GOT3 (cell line): ENCODE measurements around the gene THNSL1.

Experiments
- DNase-seq: peaks from one replicate; lab custom pipeline; 2025; ENCODE audit warnings: mixed read lengths; lab: John Stamatoyannopoulos, UW

Gene THNSL1

GRCh38 chr10:25061125-25061524 is 44.7 kb downstream of the THNSL1 start:
- DNase-seq: no peak

- DNase-seq: no peak
Measured at GRCh38 chr10:25061711-25062449, 45.5 kb downstream of the THNSL1 start.

DNA sequence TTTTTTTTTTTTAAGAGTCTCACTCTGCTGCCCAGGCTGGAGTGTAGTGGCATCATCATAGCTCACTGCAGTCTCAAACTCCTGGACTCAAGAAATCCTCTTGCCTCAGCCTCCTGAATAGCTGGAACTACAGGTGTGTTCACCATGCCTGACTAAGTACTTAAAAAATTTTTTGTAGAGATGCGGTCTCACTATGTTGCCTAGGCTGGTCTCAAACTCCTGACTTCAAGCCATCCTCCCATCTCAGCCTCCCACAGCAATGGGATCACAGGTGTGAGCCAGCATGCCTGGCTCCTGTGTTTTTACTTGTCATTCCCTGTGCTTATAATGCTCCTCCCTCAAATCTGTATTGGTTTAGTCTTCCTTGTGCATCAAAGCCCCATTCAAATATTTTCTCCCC is 46.7 kb downstream of the THNSL1 start:
- no peak for DNase-seq

- DNase-seq: no peak
Measured at GRCh38 chr10:25063644-25064043, 47.2 kb downstream of the THNSL1 start.

GRCh38 chr10:25064401-25064800 is 48.0 kb downstream of the THNSL1 start:
- DNase-seq: no peak

DNA sequence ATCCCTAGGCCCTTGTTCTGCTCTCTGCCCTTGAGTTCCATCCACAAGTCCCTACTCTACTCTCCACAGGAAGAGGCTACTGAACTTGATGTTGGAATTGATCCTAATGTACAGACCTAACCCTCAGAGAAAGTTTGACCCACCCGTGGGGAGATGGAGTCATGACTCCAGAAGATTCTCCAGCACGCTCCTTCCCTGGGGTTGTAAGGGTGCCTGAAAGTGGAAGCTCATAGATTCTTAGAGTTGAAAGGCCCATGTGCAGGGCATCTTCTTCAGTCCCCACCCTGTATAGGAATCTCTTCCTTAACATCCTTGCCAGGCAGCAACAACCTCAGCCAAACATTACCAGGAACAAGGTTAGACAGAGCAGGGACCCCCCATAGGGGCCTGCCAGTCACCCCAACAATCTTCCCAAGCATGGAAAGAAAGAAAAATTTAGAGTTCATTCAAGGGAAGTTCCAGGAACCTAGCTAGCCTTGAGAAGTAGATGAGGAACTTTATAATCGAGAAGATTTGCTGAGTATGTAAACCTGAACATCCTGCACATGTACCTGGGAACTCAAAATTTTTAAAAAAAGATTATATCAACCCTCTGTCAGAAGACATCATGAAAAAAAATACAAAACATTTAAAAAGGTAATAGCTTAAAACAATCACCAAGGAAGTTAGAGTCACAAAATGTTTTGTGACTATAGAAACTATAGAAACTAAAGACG is 49.5 kb downstream of the THNSL1 start:
- DNase-seq: no peak

GRCh38 chr10:25068152-25069058 is 52.0 kb downstream of the THNSL1 start:
- DNase-seq: no peak

GRCh38 chr10:25071227-25071626 is 54.8 kb downstream of the THNSL1 start:
- DNase-seq: no peak

- DNase-seq: no peak
Measured at GRCh38 chr10:25072786-25073185, 56.4 kb downstream of the THNSL1 start.

DNA sequence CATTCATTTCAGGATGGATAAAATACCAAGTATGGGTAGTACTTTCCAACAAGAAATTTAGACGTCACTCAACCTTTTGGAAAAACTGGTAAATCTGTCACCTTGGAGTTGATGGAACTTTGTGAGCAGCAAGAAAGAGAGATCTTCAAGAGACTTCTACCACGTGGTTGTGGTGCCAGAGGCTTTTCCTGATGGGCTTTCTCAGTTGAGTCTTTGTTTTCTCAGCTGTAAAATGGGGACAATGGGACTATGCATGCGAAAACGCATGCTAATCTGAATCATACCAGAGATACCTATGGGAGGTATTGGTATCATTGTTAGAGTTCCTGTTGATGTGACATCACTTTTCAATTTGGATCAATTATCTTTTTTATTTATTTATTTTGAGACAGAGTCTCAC is 59.4 kb downstream of the THNSL1 start:
- no peak for DNase-seq
